ENCODE results near the gene OR51E1.

DNA sequence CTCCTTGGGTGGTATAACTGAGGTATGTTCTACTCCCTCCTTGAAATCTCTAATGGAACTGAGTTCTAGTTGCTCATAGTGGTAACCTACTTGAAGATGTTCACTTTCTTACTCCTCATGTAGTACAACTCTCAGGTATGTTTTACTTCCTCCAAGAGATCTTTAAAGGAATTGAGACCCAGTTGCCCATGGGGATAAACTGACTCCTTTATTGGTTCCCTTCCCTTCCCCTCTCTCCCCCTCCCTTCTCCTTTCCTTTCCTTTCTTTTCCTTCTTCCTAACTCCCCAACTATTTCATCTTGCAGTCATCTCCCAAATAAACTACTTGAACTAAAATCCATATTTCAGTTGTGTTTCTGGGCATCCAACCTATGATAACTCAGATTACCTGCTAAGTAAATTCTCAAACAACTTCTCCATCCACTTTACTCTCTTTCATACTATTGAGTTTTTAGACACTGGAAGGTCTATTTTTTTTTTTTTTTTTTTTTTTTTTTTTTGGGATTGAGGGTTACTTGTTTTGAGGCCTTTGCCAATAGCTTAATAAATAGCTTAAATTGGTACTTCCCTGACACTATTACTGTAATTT is 27.8 kb upstream of the OR51E1 start:
- no peak for TF ChIP-seq EZH2phosphoT487 (conservative IDR thresholded peaks at IDR 0.05; ENCODE audit: low read length)
- TF ChIP-seq, protein P1, sequence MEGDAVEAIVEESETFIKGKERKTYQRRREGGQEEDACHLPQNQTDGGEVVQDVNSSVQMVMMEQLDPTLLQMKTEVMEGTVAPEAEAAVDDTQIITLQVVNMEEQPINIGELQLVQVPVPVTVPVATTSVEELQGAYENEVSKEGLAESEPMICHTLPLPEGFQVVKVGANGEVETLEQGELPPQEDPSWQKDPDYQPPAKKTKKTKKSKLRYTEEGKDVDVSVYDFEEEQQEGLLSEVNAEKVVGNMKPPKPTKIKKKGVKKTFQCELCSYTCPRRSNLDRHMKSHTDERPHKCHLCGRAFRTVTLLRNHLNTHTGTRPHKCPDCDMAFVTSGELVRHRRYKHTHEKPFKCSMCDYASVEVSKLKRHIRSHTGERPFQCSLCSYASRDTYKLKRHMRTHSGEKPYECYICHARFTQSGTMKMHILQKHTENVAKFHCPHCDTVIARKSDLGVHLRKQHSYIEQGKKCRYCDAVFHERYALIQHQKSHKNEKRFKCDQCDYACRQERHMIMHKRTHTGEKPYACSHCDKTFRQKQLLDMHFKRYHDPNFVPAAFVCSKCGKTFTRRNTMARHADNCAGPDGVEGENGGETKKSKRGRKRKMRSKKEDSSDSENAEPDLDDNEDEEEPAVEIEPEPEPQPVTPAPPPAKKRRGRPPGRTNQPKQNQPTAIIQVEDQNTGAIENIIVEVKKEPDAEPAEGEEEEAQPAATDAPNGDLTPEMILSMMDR (IDR thresholded peaks at IDR 0.05; ENCODE audit: insufficient read depth, low read length, poor library complexity, severe bottlenecking) = no peak
